ENCODE measurements around the gene ARMC9. TPM values are rescaled to one million over a fixed set of nuclear protein-coding genes. Genes with fewer than 3 reads are reported as not detected.

Gene ARMC9
- total and polyA plus RNA-seq, 2 donors (not counting 3 experiments of a cell fraction or from before 2014, with no cell fraction given), result 16.4 to 24.2 TPM

GRCh38 chr2:231395188-231396057 is 197.0 kb downstream of the ARMC9 start, which contains the start of gene B3GNT7:
TSS of gene B3GNT7 (plus strand) at chr2:231395710. CDS start at chr2:231395804, 94 bp downstream.
- ChIA-PET POLR2A (no interaction called here), CTCF (interaction anchor here (1.0 kb wide), 1 partner anchor 98 kb away, joined by 5 read pairs; no protein-coding TSS in a partner anchor)
- FAIRE-seq, result no peak
- no peak for DNase-seq (ENCODE audit: low read depth, low spot score)
- dilution Hi-C loops (cut with MboI; ENCODE audit: extremely low pct_ligation_motif_present, low sequenced_read_pairs) (no loop called here), intact Hi-C loops (cut with micrococcal nuclease) (no loop called here)
- Histone ChIP-seq H3K4me3 (replicated peaks in 1 of 3; ENCODE audit: insufficient read depth in 1 of 3, low read depth in 1 of 3, low read length in 3 of 3) (peak within 1 kb of the TSS in 2 of 3 experiments; percentile 10 to 40), H3K9me3 (replicated peaks; ENCODE audit: control insufficient read depth, insufficient read depth, low read length) (no peaks in the 10 kb centered on the region), H3K36me3 (ENCODE audit: control insufficient read depth in 2 of 2, extremely low read depth in 1 of 2, insufficient read depth in 2 of 2, low read length in 2 of 2) (no peaks in the 10 kb centered on the region), H3K9me1 (replicated peaks; ENCODE audit: control insufficient read depth, extremely low read depth, insufficient read depth, low read length) (no peaks in the 10 kb centered on the region), H3K27me3 (ENCODE audit: control insufficient read depth in 2 of 2, insufficient read depth in 2 of 2, low read length in 2 of 2) (peaks cover 0 to 8% of the 10 kb centered on the region in 2 experiments), H3K4me2 (ENCODE audit: insufficient read depth, low read length) (peak within 1 kb of the TSS; percentile 47), H3K9ac (replicated peaks; ENCODE audit: extremely low read depth, insufficient read depth, low read length) (no peak within 1 kb of the TSS), H2AFZ (ENCODE audit: low read depth, low read length) (peak within 1 kb of the TSS; percentile 53), H3K27ac (ENCODE audit: insufficient read depth, low read depth, low read length) (no peak within 1 kb of the TSS), H4K20me1 (replicated peaks; ENCODE audit: control insufficient read depth, extremely low read depth, insufficient read depth, low read length) (no peaks in the 10 kb centered on the region), H3K79me2 (ENCODE audit: control insufficient read depth, insufficient read depth, low read length) (no peaks in the 10 kb centered on the region), H3K4me1 (ENCODE audit: control insufficient read depth, extremely low read depth, insufficient read depth, low read length) (no peaks in the 10 kb centered on the region)
- TF ChIP-seq MYC (IDR thresholded peaks at IDR 0.05; ENCODE audit: low read depth, low read length) (no peak), EZH2 (IDR thresholded peaks at IDR 0.05; ENCODE audit: borderline replicate concordance, low read depth, low read length, severe bottlenecking) (peak; percentile 37)
- BruUV-seq (replicated peaks), result no TSS peak

GRCh38 chr2:231396058-231396821 is 197.8 kb downstream of the ARMC9 start:
- intact Hi-C loops (cut with micrococcal nuclease) (no loop called here), dilution Hi-C loops (cut with MboI; ENCODE audit: extremely low pct_ligation_motif_present, low sequenced_read_pairs) (no loop called here)
- peak overlapping the region in 1 of 3 experiments; percentile 40 for H3K4me3 ChIP-seq (replicated peaks in 1 of 3; ENCODE audit: insufficient read depth in 1 of 3, low read depth in 1 of 3, low read length in 3 of 3)
- H3K4me2 ChIP-seq (ENCODE audit: insufficient read depth, low read length), result no peak overlapping the region
- H4K20me1 ChIP-seq (replicated peaks; ENCODE audit: control insufficient read depth, extremely low read depth, insufficient read depth, low read length), result no peaks in the 10 kb centered on the region
- H3K9ac ChIP-seq (replicated peaks; ENCODE audit: extremely low read depth, insufficient read depth, low read length), result no peak overlapping the region
- H3K27ac ChIP-seq (ENCODE audit: insufficient read depth, low read depth, low read length), result no peak overlapping the region
- H3K9me3 ChIP-seq (replicated peaks; ENCODE audit: control insufficient read depth, insufficient read depth, low read length), result no peaks in the 10 kb centered on the region
- DNase-seq (ENCODE audit: low read depth, low spot score) (no peak), FAIRE-seq (no peak)
- H3K36me3 ChIP-seq (ENCODE audit: control insufficient read depth in 2 of 2, extremely low read depth in 1 of 2, insufficient read depth in 2 of 2, low read length in 2 of 2), result no peaks in the 10 kb centered on the region
- H3K9me1 ChIP-seq (replicated peaks; ENCODE audit: control insufficient read depth, extremely low read depth, insufficient read depth, low read length), result no peaks in the 10 kb centered on the region
- POLR2A ChIA-PET, result no interaction called here
- peaks cover 0 to 8% of the 10 kb centered on the region in 2 experiments for H3K27me3 ChIP-seq (ENCODE audit: control insufficient read depth in 2 of 2, insufficient read depth in 2 of 2, low read length in 2 of 2)
- H3K4me1 ChIP-seq (ENCODE audit: control insufficient read depth, extremely low read depth, insufficient read depth, low read length), result no peaks in the 10 kb centered on the region
- TF ChIP-seq POLR2AphosphoS5 (IDR thresholded peaks at IDR 0.05; ENCODE audit: insufficient read depth, low read depth, low read length), result no peak
- peak; percentile 61 for TF ChIP-seq EZH2 (IDR thresholded peaks at IDR 0.05; ENCODE audit: borderline replicate concordance, low read depth, low read length, severe bottlenecking)
- no peak for TF ChIP-seq FOS (IDR thresholded peaks at IDR 0.05; ENCODE audit: borderline replicate concordance, insufficient read depth, low read length)
- TF ChIP-seq CTCF (IDR thresholded peaks at IDR 0.05; ENCODE audit: extremely low read depth in 1 of 2, insufficient read depth in 1 of 2, low read depth in 1 of 2, low read length in 2 of 2), result no peak
- no peak for TF ChIP-seq POLR2A (IDR thresholded peaks at IDR 0.05; ENCODE audit: low read depth, low read length)
- TF ChIP-seq JUN (IDR thresholded peaks at IDR 0.05; ENCODE audit: borderline replicate concordance, insufficient read depth, insufficient read length, low read depth), result no peak
- TF ChIP-seq MAX (IDR thresholded peaks at IDR 0.05; ENCODE audit: insufficient read depth, insufficient read length), result no peak
- no peak for TF ChIP-seq GATA2 (IDR thresholded peaks at IDR 0.05; ENCODE audit: insufficient read depth, insufficient read length, low read depth, low read length)
- no TSS peak for BruUV-seq (replicated peaks)
- H3K79me2 ChIP-seq (ENCODE audit: control insufficient read depth, insufficient read depth, low read length), result no peaks in the 10 kb centered on the region
- CTCF ChIA-PET, result interaction anchor here (1.0 to 1.6 kb wide), 3 partner anchors 10 to 99 kb away, joined by 4 to 6 read pairs (median 5); no protein-coding TSS in a partner anchor
- peak overlapping the region; percentile 19 for H2AFZ ChIP-seq (ENCODE audit: low read depth, low read length)

Measured in endothelial cell of umbilical vein (primary cell).